DMS 273 (cell line): ENCODE measurements around the gene CHRM5.

ENCODE experiments used
- DNase-seq: peaks from one replicate; lab custom pipeline; 2025; ENCODE audit not compliant: unreplicated experiment; lab: John Stamatoyannopoulos, UW

The CHRM5 gene

GRCh38 chr15:33968224-33968623 is at the start of gene CHRM5:
TSS of gene CHRM5 (plus strand) at chr15:33968497. CDS start at chr15:34062718, 94,221 bp downstream.
- DNase-seq: no peak

- no peak for DNase-seq
Observed at GRCh38 chr15:33923446-33923845, 44.9 kb upstream of the CHRM5 start.

- DNase-seq: no peak
Observed at GRCh38 chr15:33926260-33926659, 42.0 kb upstream of the CHRM5 start.

- no peak for DNase-seq
Observed at GRCh38 chr15:33932734-33933133, 35.6 kb upstream of the CHRM5 start.

- DNase-seq: no peak
Observed at GRCh38 chr15:33934396-33934795, 33.9 kb upstream of the CHRM5 start.

- DNase-seq: no peak
Observed at GRCh38 chr15:33934921-33935320, 33.4 kb upstream of the CHRM5 start.

- DNase-seq: no peak
Observed at GRCh38 chr15:33941279-33942063, 26.8 kb upstream of the CHRM5 start.

GRCh38 chr15:33946152-33946551 is 22.1 kb upstream of the CHRM5 start:
- no peak for DNase-seq

GRCh38 chr15:33955945-33956344 is 12.4 kb upstream of the CHRM5 start:
- peak; percentile 60 for DNase-seq

GRCh38 chr15:33956397-33956796 is 11.9 kb upstream of the CHRM5 start:
- DNase-seq: no peak

- DNase-seq: no peak
Observed at GRCh38 chr15:33959844-33960548, 8.3 kb upstream of the CHRM5 start.

- DNase-seq: no peak
Observed at GRCh38 chr15:33960549-33960935, 7.8 kb upstream of the CHRM5 start.

- DNase-seq: peak; percentile 50
Observed at GRCh38 chr15:33963831-33964664, 4.2 kb upstream of the CHRM5 start.

- DNase-seq: no peak
Observed at GRCh38 chr15:33964665-33965040, 3.6 kb upstream of the CHRM5 start.

GRCh38 chr15:33968821-33969220 is 524 bp downstream of the CHRM5 start:
- no peak for DNase-seq

- no peak for DNase-seq
Observed at GRCh38 chr15:33971811-33972210, 3.5 kb downstream of the CHRM5 start.

GRCh38 chr15:33975022-33975565 is 6.8 kb downstream of the CHRM5 start:
- no peak for DNase-seq

GRCh38 chr15:33980159-33980558 is 11.9 kb downstream of the CHRM5 start:
- DNase-seq: no peak

- DNase-seq: no peak
Observed at GRCh38 chr15:33982516-33982915, 14.2 kb downstream of the CHRM5 start.

- no peak for DNase-seq
Observed at GRCh38 chr15:33985287-33985686, 17.0 kb downstream of the CHRM5 start.

GRCh38 chr15:33985751-33986150 is 17.5 kb downstream of the CHRM5 start:
- no peak for DNase-seq
